CD1c-positive myeloid dendritic cell (primary cell): ENCODE measurements around the gene SPAG8.

Experiments used
- DNase-seq: peaks from one replicate; pipeline ENCODE4 v3.0.0-alpha.2; 2016; ENCODE audit errors: extremely low spot score

SPAG8 gene

GRCh38 chr9:35812025-35812602, at the start of gene SPAG8:
SPAG8 (minus strand) TSS chr9:35812262; CDS start chr9:35812147, 115 bp downstream.
- DNase-seq, result peak; percentile 95

DNA sequence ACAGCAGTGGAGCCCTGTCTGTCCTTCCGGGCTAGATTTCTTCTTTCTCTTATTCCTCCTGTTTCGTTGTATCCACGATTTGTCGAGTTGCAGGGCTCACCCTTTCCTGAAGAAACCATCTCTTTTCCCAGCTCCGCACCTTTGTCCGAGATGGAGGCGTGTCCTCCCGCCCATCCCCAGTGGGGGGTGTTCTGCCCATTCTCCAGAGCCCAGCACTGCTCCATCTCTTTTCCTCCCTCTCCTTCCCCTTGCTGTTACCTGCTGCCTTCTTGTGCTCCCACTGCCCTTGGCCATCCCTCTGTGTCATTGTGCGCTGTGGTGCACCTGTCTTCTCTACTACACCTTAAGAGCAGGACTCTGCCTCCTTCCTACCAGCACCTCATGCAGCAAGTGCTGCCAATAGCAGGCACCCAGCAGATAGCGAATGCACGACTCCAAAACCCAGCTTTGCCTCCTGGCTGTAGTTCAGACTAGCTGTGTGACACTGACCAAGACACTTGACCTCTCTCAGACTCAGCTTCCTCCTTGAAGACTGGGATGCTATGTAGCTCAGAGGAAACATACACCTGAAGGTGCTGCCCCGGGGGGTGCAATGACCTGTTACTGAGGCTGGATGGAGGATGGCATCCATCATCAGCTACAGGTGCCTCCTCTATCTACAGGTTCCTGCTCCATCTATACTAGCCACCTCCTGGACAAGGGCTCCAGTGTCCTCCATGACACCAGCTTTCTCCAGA, 49.3 kb upstream of the SPAG8 start:
- no peak for DNase-seq

- DNase-seq, result no peak
Observed at GRCh38 chr9:35859990-35860339, 47.9 kb upstream of the SPAG8 start.

DNA sequence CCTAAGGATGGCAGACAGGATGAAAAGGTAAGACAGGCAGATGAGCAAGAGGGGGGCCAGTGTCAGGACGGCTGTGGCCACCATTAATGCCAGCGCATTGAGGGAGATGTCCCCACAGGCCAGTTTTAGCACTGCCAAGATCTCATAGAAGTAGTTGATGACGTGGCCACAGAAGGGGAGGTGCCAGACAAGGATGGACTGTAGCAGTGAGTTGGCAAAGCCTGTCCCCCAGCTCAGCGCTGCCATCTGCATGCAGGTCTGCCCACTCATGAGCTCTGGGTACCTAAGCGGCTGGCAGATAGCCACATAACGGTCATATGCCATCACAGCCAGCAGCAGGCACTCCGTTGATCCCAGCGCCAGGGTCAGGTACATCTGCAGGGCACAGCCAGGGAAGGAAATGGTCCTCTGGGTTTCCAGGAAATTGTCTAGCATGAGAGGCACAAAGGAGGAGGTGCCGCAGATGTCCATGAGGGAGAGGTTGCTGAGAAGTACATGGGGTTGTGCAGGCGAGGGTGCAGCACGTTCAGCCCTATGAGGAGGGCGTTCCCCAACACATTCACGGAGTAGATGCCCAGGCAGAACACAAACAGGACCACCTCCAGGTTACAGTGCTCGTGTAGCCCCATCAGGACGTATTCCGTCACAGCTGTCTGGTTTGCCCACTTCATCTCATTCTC, 47.4 kb upstream of the SPAG8 start:
- DNase-seq, result peak; percentile 19

DNA sequence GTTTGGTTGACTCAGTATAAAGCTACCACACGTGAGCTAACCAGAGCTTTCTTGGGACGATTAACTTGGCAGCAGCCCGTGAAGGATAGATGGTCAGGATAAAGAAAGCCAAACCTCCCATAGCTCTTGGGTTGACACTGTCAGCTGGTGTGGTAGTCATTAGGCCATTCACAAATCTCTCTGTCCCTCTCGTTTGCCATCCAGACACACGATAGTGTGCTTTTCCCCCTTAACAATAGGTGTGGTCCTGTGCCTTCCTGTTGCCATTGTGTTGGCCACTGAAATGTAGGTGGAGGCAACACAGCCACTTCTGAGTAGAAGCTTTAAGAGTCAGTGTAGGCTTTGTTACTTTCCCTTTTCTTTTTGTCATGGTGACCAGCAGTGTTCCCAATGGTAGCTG, 46.4 kb upstream of the SPAG8 start:
- DNase-seq, result no peak

GRCh38 chr9:35856882-35857281, 44.8 kb upstream of the SPAG8 start:
- DNase-seq, result no peak

GRCh38 chr9:35856206-35856605, 44.1 kb upstream of the SPAG8 start:
- no peak for DNase-seq

GRCh38 chr9:35854091-35854762, 42.2 kb upstream of the SPAG8 start:
- DNase-seq, result no peak

GRCh38 chr9:35852876-35853865, 41.1 kb upstream of the SPAG8 start:
- no peak for DNase-seq

- no peak for DNase-seq
Observed at GRCh38 chr9:35852267-35852815, 40.3 kb upstream of the SPAG8 start.

DNA sequence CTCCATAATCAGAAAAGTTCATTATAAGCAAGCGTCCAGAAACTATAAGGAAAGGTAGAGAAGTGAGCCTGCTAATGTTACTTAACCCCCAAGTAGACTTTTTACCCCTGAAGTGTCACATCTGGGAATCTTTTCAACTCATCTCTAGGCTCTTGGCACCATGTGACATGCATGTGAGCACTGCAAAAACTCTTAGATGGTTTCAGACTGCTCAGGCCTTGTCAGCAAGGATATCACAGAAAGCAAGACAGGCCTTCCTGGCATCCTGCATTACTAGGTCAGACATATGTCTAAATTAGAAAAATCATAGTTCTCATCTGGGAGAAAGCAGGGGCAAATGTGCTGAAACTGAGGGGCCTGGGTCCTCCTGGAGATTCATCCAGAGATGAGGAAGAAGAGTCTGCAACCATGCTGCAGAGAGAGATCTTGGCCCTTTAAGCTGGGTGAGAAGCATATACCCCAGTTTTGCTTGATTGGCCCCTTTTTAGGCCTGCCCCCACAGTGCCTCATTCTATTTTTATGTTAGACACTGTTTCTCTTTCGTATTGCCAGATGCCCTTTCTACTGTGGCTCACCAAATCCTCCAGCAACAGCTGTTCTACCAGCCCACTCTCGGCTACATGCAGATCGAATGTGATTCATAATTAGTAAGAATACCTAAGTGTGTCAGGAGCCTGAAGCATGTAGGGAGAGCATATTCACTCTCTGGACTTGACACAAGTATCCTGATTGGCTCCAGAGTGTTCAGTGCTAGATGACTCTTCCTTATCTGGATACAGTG, 35.9 kb upstream of the SPAG8 start:
- DNase-seq, result peak; percentile 9

DNA sequence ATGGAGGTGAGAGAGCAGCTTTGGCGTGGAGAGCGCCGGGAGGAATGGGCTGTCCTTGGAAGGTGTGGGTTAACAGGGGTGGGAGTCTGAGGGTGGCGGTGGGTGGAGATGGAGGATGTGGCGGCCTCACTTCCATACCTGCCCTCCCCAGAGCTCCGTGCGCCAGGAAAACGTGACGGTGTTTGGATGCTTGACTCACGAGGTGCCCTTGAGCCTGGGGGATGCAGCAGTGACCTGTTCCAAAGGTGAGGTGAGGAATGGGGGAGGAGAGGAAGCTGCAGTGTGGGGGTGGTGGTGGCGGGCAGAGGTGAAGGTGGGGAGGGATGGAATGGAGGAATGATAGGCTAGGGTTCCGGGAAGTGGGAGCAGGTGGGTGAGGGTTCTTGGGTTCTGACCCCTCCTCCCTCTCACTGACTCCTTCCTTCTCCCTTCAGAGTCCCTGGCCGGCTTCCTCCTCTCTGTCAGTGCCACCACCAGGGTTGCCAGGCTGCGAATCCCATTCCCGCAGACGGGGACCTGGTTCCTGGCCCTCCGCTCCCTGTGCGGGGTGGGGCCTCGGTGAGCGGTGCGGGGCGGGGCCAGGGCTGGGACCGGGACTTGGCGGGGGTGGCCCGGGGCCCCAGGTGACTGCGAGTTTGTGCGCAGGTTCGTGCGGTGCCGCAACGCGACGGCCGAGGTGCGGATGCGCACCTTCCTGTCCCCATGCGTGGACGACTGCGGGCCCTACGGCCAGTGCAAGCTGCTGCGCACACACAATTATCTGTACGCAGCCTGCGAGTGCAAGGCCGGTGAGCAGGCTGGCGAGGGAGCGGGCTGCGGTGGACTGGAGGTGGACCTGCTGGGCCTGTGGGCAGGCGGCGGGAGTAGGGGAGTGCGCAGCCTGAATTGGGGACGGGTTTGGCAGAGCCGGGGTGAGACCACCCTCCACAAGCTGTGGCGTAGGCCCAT, 34.0 kb upstream of the SPAG8 start:
- DNase-seq, result peak; percentile 15

GRCh38 chr9:35844628-35845270, 32.7 kb upstream of the SPAG8 start:
- DNase-seq, result peak; percentile 94

DNA sequence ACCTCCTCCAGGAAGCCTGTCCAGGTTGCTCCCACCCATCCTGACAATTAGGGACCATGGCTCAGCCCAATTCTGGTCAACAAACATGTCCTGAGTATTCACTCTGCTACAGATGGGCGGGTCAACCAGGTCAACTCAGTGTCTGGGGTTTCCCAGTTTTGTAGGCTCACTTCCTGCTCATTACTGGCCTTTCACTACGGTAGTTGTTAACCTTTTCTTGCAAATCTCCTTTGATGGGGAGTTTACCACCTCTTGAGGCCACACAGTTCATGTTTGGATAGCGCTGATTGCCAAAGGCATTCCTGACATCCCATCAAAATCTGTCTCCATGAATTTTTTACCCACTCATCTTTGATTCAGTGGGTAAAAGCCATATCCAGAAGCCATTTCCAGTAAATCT, 30.7 kb upstream of the SPAG8 start:
- DNase-seq, result peak; percentile 60

- DNase-seq, result no peak
Observed at GRCh38 chr9:35842020-35842745, 30.1 kb upstream of the SPAG8 start.

DNA sequence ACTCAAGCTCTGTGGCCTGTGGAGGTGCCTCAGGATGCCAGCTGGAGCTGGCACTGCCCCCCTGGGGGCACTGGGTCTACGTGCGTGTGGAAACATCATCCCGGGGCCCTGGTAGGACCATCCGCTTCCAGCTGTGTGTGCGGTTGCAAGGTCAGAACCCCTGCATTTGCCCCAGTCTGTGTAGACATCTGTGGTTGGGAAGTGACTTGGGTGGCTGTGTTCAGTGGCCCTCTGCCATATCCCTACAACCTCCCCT, 29.5 kb upstream of the SPAG8 start:
- no peak for DNase-seq

DNA sequence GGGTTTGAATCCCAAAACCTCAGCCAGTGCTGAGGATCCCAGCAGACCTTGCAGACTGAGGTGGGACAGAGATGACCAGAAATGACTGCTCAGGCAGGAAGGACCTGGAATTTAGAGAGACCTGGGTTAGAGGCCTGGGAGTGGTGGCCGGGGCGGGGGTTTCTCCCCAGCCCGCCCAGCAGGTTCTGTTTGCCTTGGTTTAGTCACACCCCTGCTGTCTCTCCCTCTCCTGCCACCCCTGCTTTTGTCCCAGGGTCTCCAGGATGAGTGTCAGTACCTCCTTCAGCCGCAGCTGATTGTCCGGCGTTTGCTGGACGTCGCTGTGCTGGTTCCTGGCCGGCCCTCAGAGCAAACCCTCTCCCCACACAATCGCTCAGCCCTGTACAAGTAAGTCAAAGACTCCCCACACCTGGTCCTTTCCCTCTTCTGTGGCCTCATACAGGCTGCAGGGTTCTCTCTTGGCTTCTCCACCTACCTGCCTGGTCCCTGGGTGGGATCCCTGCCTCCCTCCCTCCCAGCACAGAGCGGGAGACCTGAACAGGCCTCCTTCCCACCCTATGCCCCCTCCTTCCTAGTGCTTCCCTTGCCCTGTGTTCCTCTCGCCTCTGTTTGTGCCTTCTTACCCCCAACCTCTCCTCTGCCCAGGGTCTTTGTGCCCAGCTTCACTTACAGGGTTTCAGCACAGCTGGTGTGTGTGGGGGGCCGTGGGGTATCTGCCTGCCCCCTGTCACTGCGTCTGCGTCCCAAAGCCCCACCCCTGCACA, 29.0 kb upstream of the SPAG8 start:
- no peak for DNase-seq
